Measurements from ENCODE around the gene HOXA1. TPM values are rescaled to one million over a fixed set of nuclear protein-coding genes. Genes with fewer than 3 reads are reported as not detected.

HOXA1 gene
- total and polyA plus RNA-seq, 2 of the 8 experiments (the other 6 are each of a cell fraction or from before 2014, with no cell fraction given), result not detected

DNA sequence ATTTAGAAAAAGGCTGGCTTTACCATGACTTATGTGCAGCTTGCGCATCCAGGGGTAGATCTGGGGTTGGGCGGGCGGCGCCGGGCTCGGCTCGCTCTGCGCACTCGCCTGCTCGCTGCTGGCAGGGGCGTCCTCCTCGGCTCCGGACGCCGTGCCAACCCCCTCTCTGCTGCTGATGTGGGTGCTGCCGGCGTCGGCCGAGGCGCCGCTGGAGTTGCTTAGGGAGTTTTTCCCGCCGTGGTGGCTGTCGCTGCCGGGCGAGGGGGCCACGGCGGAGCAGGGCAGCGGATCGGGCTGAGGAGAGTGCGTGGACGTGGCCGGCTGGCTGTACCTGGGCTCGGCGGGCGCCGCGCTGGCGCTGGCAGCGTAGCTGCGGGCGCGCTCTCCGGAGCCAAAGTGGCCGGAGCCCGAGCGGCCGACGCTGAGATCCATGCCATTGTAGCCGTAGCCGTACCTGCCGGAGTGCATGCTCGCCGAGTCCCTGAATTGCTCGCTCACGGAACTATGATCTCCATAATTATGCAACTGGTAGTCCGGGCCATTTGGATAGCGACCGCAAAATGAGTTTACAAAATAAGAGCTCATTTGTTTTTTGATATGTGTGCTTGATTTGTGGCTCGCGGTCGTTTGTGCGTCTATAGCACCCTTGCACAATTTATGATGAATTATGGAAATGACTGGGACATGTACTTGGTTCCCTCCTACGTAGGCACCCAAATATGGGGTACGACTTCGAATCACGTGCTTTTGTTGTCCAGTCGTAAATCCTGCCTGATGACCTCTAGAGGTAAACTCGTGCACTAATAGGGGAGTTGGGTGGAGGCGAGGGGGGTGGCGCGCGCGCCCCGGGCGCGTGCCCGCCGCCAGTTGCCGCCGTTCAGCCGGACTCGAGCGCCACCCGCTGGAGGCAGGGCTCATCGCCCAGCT is 47.5 kb upstream of the HOXA1 start, which contains the start of gene HOXA5 (continued):
- no peak for TF ChIP-seq RBBP5 (IDR thresholded peaks at IDR 0.05; ENCODE audit: borderline replicate concordance, low read depth, low read length)
- TF ChIP-seq BRCA1 (IDR thresholded peaks at IDR 0.05; ENCODE audit: low read depth, low read length), result no peak
- no peak for TF ChIP-seq CHD2 (IDR thresholded peaks at IDR 0.05; ENCODE audit: low read length)
- TF ChIP-seq ASH2L (IDR thresholded peaks at IDR 0.05; ENCODE audit: low read length), result no peak
- no peak for TF ChIP-seq POLR2A (IDR thresholded peaks at IDR 0.05; ENCODE audit: control extremely low read depth in 1 of 2, low read depth in 2 of 2, low read length in 2 of 2)
- peak; percentile 75 for TF ChIP-seq KDM4A (IDR thresholded peaks at IDR 0.05; ENCODE audit: low read depth, low read length, severe bottlenecking)
- no peak for TF ChIP-seq CBX5 (IDR thresholded peaks at IDR 0.05; ENCODE audit: low read depth, low read length)
- TF ChIP-seq BCL11A (IDR thresholded peaks at IDR 0.05; ENCODE audit: low read depth in 2 of 2, low read length in 2 of 2), result no peak
- TF ChIP-seq SP1 (IDR thresholded peaks at IDR 0.05; ENCODE audit: low read depth, low read length), result no peak
- no peak for TF ChIP-seq CTBP2 (IDR thresholded peaks at IDR 0.05; ENCODE audit: borderline replicate concordance, insufficient read depth, insufficient read length, low read length)
- TF ChIP-seq CHD1 (IDR thresholded peaks at IDR 0.05; ENCODE audit: low read depth, low read length), result no peak
- TF ChIP-seq HDAC6 (IDR thresholded peaks at IDR 0.05; ENCODE audit: low read depth, low read length), result no peak
- TF ChIP-seq, protein P1, sequence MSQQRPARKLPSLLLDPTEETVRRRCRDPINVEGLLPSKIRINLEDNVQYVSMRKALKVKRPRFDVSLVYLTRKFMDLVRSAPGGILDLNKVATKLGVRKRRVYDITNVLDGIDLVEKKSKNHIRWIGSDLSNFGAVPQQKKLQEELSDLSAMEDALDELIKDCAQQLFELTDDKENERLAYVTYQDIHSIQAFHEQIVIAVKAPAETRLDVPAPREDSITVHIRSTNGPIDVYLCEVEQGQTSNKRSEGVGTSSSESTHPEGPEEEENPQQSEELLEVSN (IDR thresholded peaks at IDR 0.05), result peak; percentile 45
- TF ChIP-seq, protein P2, sequence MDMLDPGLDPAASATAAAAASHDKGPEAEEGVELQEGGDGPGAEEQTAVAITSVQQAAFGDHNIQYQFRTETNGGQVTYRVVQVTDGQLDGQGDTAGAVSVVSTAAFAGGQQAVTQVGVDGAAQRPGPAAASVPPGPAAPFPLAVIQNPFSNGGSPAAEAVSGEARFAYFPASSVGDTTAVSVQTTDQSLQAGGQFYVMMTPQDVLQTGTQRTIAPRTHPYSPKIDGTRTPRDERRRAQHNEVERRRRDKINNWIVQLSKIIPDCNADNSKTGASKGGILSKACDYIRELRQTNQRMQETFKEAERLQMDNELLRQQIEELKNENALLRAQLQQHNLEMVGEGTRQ (IDR thresholded peaks at IDR 0.05; ENCODE audit: low read length), result peak; percentile 69
- peak; percentile 14 for TF ChIP-seq RNF2 (IDR thresholded peaks at IDR 0.05; ENCODE audit: borderline replicate concordance, low read depth, low read length, missing control alignments, poor library complexity, severe bottlenecking)
- no peak for TF ChIP-seq NRF1 (IDR thresholded peaks at IDR 0.05; ENCODE audit: low read depth, low read length)
- no peak for TF ChIP-seq SIN3A (conservative IDR thresholded peaks at IDR 0.05 in 1 of 2, IDR thresholded peaks at IDR 0.05 in 1 of 2; ENCODE audit: low read depth in 1 of 2, low read length in 2 of 2)
- no peak for TF ChIP-seq JUND (IDR thresholded peaks at IDR 0.05; ENCODE audit: low read length)
